ENCODE measurements around the gene TMEM235. TPM values are rescaled to one million over a fixed set of nuclear protein-coding genes. Genes with fewer than 3 reads are reported as not detected.

The TMEM235 gene
- total RNA-seq, 1 experiment from 2014 or later, result not detected

- no peaks in the 10 kb centered on the region for H3K9me3 ChIP-seq (replicated peaks)
- no peaks in the 10 kb centered on the region; the same call in 1 of the 2 replicates for H3K4me1 ChIP-seq (replicated peaks)
- H3K4me3 ChIP-seq, result no peak overlapping the region
- no peak overlapping the region for H3K27ac ChIP-seq
- H3K27me3 ChIP-seq (replicated peaks), result peaks cover 8% of the 10 kb centered on the region
- H3K36me3 ChIP-seq, result no peaks in the 10 kb centered on the region
- no peak for DNase-seq (ENCODE audit: low read depth in 1 of 2, low spot score in 2 of 2)
These were observed 6.1 kb downstream of the TMEM235 start for GRCh38 chr17:78237401-78238012.

- Histone ChIP-seq H3K36me3 (no peaks in the 10 kb centered on the region), H3K4me3 (no peak overlapping the region), H3K27ac (no peak overlapping the region), H3K4me1 (replicated peaks) (no peaks in the 10 kb centered on the region), H3K27me3 (replicated peaks) (no peaks in the 10 kb centered on the region), H3K9me3 (replicated peaks) (no peaks in the 10 kb centered on the region)
- no peak for DNase-seq (ENCODE audit: low read depth in 1 of 2, low spot score in 2 of 2)
These were observed 7.5 kb downstream of the TMEM235 start for GRCh38 chr17:78238823-78239488.

GRCh38 chr17:78239489-78239931 lies 8.1 kb downstream of the TMEM235 start:
- H3K27ac ChIP-seq, result no peak overlapping the region
- H3K4me3 ChIP-seq, result no peak overlapping the region
- no peaks in the 10 kb centered on the region for H3K4me1 ChIP-seq (replicated peaks)
- no peaks in the 10 kb centered on the region for H3K9me3 ChIP-seq (replicated peaks)
- no peaks in the 10 kb centered on the region for H3K36me3 ChIP-seq
- no peak for DNase-seq (ENCODE audit: low read depth in 1 of 2, low spot score in 2 of 2)
- H3K27me3 ChIP-seq (replicated peaks), result no peaks in the 10 kb centered on the region

- Histone ChIP-seq H3K4me1 (replicated peaks) (no peaks in the 10 kb centered on the region), H3K27ac (no peak overlapping the region), H3K4me3 (no peak overlapping the region), H3K9me3 (replicated peaks) (no peaks in the 10 kb centered on the region), H3K36me3 (no peaks in the 10 kb centered on the region), H3K27me3 (replicated peaks) (no peaks in the 10 kb centered on the region)
- no peak for DNase-seq (ENCODE audit: low read depth in 1 of 2, low spot score in 2 of 2)
These were observed 8.7 kb downstream of the TMEM235 start for GRCh38 chr17:78240012-78240655.

DNA sequence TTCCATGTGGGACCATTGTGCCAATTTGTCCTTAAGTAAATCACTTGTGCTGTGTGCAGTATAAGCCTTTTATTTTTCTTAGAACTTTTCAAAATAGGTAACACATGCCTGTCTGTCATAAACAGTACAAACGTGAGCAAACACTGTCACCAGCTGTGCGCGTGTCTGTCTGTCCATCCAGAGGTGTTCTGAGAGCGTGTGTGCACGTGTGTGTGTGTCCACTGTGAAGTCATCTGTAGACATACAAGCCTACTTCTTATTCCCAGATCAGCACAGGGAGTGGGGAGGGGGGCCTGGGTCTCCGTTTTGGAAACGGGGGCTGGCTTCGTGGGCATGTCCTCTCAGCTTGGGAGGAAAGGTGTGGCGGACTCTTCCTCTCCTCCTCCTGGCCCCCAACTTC lies 9.4 kb downstream of the TMEM235 start:
- DNase-seq (ENCODE audit: low read depth in 1 of 2, low spot score in 2 of 2), result no peak
- Histone ChIP-seq H3K27ac (no peak overlapping the region), H3K4me3 (no peak overlapping the region), H3K27me3 (replicated peaks) (no peaks in the 10 kb centered on the region), H3K9me3 (replicated peaks) (no peaks in the 10 kb centered on the region), H3K36me3 (no peaks in the 10 kb centered on the region), H3K4me1 (replicated peaks) (no peaks in the 10 kb centered on the region)

- Histone ChIP-seq H3K4me1 (replicated peaks) (no peaks in the 10 kb centered on the region), H3K36me3 (no peaks in the 10 kb centered on the region), H3K27ac (no peak overlapping the region), H3K9me3 (replicated peaks) (no peaks in the 10 kb centered on the region), H3K27me3 (replicated peaks) (no peaks in the 10 kb centered on the region), H3K4me3 (no peak overlapping the region)
- DNase-seq (ENCODE audit: low read depth in 1 of 2, low spot score in 2 of 2), result peak; percentile 39 to 60
These were observed 10.0 kb downstream of the TMEM235 start for GRCh38 chr17:78241277-78242023.

DNA sequence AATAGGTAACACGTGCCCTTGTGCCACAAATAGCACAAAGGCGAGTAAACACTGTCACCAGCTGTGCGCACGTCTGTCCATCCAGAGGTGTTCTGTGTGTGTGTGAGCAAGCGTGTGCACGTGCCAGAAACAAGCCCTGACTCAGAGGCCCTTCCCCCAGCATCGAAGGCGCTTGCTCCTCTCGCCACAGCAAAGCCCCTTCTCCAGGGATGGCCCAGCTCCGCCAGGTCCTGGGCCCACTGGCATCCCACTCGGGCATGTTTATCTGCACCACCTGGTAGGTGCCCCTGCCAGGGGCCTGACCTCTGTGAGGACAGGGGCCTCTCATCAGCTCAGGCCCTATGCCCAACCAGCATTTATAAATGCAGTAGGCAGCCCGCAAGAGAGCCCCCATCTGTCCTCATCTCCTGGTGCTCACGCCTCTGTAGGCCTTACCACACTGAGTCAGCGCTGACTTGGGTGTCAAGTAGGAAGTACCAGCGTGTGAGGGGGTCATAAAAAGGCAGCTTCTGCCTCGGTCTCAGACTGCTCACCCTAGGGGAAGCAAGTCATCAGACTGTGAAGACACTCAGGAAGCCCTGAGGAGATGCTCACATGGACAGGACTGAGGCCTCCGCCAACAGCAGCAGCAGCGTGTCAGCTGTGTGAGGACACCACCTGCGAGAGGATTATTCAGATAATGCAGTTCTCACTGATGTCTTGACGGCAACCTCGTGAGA lies 10.8 kb downstream of the TMEM235 start:
- no peaks in the 10 kb centered on the region for H3K36me3 ChIP-seq
- no peak overlapping the region for H3K4me3 ChIP-seq
- H3K27ac ChIP-seq, result no peak overlapping the region
- H3K27me3 ChIP-seq (replicated peaks), result no peaks in the 10 kb centered on the region
- peaks cover 6% of the 10 kb centered on the region for H3K4me1 ChIP-seq (replicated peaks)
- no peaks in the 10 kb centered on the region for H3K9me3 ChIP-seq (replicated peaks)
- DNase-seq (ENCODE audit: low read depth in 1 of 2, low spot score in 2 of 2), result no peak

DNA sequence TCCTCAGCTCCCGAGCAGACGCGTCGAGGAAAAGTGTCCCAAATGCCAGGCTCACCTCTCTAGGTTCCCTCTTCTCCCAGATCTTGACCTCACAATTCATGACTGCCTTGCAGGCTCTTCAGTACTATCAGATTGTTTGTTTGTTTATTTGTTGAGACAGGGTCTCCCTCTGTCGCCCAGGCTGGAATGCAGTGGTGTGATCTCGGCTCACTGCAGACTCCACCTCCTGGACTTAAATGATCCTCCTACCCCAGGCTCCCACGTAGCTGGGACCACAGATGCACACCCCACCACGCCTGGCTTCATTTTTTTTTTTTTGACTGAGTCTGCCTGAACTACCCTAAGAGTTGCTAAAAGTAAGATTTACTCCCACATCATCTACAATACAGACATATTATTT lies 15.9 kb downstream of the TMEM235 start:
- no peaks in the 10 kb centered on the region for H3K27me3 ChIP-seq (replicated peaks)
- H3K4me1 ChIP-seq (replicated peaks), result peaks cover 15% of the 10 kb centered on the region
- H3K36me3 ChIP-seq, result no peaks in the 10 kb centered on the region
- DNase-seq (ENCODE audit: low read depth in 1 of 2, low spot score in 2 of 2), result peak in 1 of 2 experiments; percentile 36
- no peak overlapping the region for H3K27ac ChIP-seq
- H3K9me3 ChIP-seq (replicated peaks), result no peaks in the 10 kb centered on the region
- no peak overlapping the region for H3K4me3 ChIP-seq

DNA sequence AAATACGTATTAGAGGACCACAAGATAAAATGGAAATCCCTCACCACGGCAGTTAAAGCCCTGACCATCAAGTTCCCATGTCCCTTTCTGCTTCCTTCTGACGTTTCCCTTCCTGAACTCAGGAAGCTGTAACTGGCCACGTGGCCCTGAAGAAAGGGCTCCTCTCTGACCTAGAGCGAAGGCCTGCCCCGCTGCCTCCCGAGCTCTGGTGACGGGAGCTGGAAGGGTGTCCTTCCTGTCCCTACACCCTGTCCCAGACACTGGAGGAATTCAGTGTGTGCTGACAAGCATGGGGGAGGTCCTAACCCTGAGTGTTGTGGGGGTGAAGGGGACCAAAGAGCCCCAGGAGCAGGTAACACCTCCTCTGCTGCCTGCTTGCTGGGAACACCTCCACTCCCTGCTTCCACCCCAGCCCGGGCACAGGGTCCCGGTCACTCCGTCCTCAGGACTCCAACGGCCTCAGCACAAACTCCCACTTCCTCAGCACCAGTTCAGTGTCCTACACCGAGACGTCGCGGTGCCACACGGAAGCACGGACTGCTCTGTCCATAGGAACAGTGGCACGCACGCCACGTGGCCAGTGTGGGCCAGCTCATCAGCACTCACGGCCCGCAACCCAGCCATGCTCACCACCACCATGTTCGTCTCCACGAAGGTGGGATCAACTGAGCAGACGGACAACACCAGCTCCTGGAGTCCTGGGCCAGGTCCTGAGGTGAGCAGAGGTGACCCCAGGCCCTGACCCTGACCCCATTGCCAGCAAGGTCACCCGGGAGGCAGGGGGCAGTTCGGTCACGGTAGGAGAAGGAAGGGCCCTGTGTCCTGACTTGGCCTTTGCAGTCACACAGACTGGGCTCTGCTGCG lies 16.9 kb downstream of the TMEM235 start:
- H3K36me3 ChIP-seq, result no peaks in the 10 kb centered on the region
- no peak overlapping the region for H3K4me3 ChIP-seq
- no peaks in the 10 kb centered on the region for H3K9me3 ChIP-seq (replicated peaks)
- peaks cover 15% of the 10 kb centered on the region for H3K4me1 ChIP-seq (replicated peaks)
- H3K27me3 ChIP-seq (replicated peaks), result no peaks in the 10 kb centered on the region
- H3K27ac ChIP-seq, result no peak overlapping the region
- no peak for DNase-seq (ENCODE audit: low read depth in 1 of 2, low spot score in 2 of 2)

DNA sequence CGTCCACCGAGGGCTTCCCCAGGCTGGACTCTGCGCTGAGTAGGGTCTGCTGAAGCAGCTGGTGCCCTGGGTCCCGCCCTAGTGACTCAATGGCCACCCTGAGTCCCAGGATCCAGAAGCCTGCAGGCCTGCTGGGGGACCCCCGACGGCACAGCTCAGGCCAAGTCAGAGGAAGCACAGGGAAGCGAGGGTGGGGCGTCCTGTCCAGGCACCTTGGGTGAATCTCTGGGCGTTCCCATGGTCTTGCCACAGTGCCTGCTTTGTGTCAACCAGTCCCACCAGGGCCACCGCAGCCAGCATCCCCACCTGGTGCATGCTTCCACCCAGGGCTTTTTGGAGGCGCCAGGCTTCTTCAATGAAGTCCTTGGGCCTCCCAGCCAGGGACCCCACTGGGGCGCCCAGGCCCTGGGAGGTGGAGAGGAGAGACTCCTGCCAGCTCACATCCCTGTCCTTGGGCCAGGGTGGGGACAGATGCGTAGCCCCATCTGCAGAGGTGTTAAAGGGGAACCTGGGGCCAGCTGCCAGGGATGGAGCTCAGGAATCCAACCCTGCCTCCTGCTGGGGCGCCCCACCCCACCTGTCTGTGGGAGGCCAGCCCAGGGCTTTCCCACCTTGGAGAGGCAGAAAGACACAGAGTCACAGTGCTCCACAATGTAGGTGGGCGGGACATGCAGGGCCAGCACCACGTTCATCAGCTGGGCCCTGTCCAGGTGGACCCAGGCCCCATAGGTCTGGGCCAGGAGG lies 17.8 kb downstream of the TMEM235 start:
- Histone ChIP-seq H3K9me3 (replicated peaks) (no peaks in the 10 kb centered on the region), H3K4me3 (no peak overlapping the region), H3K36me3 (0 out of 2 replicates have a peak, but pooled peaks cover 2% of the 10 kb centered on the region), H3K27me3 (replicated peaks) (no peaks in the 10 kb centered on the region), H3K27ac (no peak overlapping the region), H3K4me1 (replicated peaks) (peaks cover 20% of the 10 kb centered on the region)
- DNase-seq (ENCODE audit: low read depth in 1 of 2, low spot score in 2 of 2), result no peak

DNA sequence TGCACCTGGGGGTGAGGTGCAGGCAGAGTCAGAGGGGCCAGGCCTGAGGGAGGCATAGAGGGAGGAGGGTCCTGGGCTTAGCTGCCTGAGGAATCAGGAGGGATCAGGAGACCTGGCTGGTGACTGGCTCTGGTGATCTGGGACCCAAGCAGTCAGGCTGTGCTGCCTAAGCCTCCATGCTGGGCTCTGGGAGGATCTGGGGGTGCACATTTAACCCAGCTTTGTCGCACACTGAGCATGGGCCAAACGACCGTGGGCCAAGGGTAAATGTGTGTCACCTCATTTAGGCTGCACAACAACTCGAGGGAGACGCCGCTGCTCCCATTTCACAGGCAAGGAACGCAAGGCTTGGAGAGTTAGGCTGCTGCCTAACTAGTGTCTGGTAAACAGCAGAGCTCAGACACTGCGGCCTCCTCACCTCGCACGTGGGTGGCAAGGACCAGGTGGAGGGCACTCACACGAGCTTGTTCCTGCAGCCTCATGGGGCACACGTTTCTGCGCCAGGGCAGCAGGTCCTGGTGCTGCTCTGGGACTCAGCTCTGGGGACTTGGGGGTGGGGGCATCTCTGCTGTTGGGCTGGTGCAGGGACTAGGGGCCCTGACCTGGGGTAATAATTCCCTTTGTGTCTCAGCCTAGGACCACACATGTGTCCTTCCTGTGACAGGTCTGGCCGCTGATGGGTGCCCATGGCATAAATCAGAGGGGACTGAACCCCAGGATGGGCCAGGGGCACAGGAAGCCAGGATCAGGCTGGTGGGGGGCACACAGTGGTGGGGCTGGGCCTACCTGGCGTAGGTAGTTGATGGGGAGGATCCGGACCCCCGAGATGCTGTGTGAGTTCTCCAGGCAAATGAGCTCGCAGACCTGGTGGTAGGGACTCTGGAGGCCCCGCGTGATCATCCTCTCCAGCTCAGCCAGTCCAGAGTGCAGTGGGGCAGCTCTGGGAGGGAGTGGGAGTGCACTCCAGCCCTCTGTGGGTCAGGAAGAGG lies 18.7 kb downstream of the TMEM235 start:
- no peak overlapping the region for H3K27ac ChIP-seq
- peaks cover 23% of the 10 kb centered on the region for H3K4me1 ChIP-seq (replicated peaks)
- H3K27me3 ChIP-seq (replicated peaks), result no peaks in the 10 kb centered on the region
- H3K9me3 ChIP-seq (replicated peaks), result no peaks in the 10 kb centered on the region
- 0 out of 2 replicates have a peak, but pooled peaks cover 4% of the 10 kb centered on the region for H3K36me3 ChIP-seq
- no peak overlapping the region for H3K4me3 ChIP-seq
- no peak for DNase-seq (ENCODE audit: low read depth in 1 of 2, low spot score in 2 of 2)
